Karpas-422 (cell line): Measurements from ENCODE around the gene NCBP1. TPM values are rescaled to one million over a fixed set of nuclear protein-coding genes. Genes with fewer than 3 reads are reported as not detected.

ENCODE experiments used
- DNase-seq: peaks from one replicate; pipeline ENCODE4 v3.0.0-alpha.2; 2015
- H2AFZ ChIP-seq: fragments of 200-600 bp; sonication (generic); 2 replicates; pipeline ENCODE4 v1.6.1; 2014; ENCODE audit warnings: antibody characterized with exemption, low read length, mixed read lengths
- H3K27ac ChIP-seq: fragments of 200-600 bp; sonication (generic); 2 replicates; pipeline ENCODE4 v1.5.1; 2014; ENCODE audit warnings: mild to moderate bottlenecking, low read length, moderate library complexity
- H3K27me3 ChIP-seq: fragments of 200-600 bp; sonication (generic); 2 replicates; pipeline ENCODE4 v1.6.1; 2014; ENCODE audit warnings: low read length, mixed read lengths
- H3K36me3 ChIP-seq: fragments of 200-600 bp; sonication (generic); 2 replicates; pipeline ENCODE4 v1.6.1; 2014; ENCODE audit warnings: low read length, mixed read lengths; ENCODE audit not compliant: insufficient read depth
- H3K4me1 ChIP-seq: fragments of 200-600 bp; sonication (generic); 2 replicates; pipeline ENCODE4 v1.6.1; 2014; ENCODE audit warnings: mild to moderate bottlenecking, low read length, mixed read lengths
- H3K4me2 ChIP-seq: fragments of 200-600 bp; sonication (generic); 2 replicates; pipeline ENCODE4 v1.6.1; 2014; ENCODE audit warnings: low read length, low read depth, mild to moderate bottlenecking; ENCODE audit not compliant: poor library complexity, severe bottlenecking
- H3K4me3 ChIP-seq: fragments of 200-600 bp; sonication (generic); 2 replicates; pipeline ENCODE4 v1.5.1; 2014; ENCODE audit warnings: mild to moderate bottlenecking, antibody characterized with exemption, low read length, mixed read lengths
- H3K79me2 ChIP-seq: fragments of 200-600 bp; sonication (generic); 2 replicates; pipeline ENCODE4 v1.6.1; 2014; ENCODE audit warnings: mild to moderate bottlenecking, low read length, mixed read lengths
- H3K9ac ChIP-seq: fragments of 200-600 bp; sonication (generic); 2 replicates; pipeline ENCODE4 v1.6.0; 2014; ENCODE audit warnings: low read length
- H3K9me2 ChIP-seq: fragments of 200-600 bp; sonication (generic), shearing (Covaris generic); replicated peaks from 2 replicates; pipeline ENCODE4 v1.6.0; 2014; ENCODE audit warnings: mild to moderate bottlenecking, low read length, moderate library complexity; ENCODE audit not compliant: insufficient read depth
- H3K9me3 ChIP-seq: fragments of 300-700, 200-600 bp; sonication (generic); 2 replicates; pipeline ENCODE4 v1.6.1; 2014; ENCODE audit warnings: low read length, mixed read lengths
- H4K20me1 ChIP-seq: fragments of 200-600 bp; sonication (generic); 2 replicates; pipeline ENCODE4 v1.6.1; 2014; ENCODE audit warnings: mild to moderate bottlenecking, antibody characterized with exemption, low read length, low read depth; ENCODE audit not compliant: insufficient read depth
- total RNA-seq: library from RNA; depleted of rRNA; stranded (reverse); fragments of >200 nt; shearing (Covaris generic); gene quantifications from 2 replicates; pipeline ENCODE4 v1.2.3, GENCODE V29; 2014; ENCODE audit warnings: low replicate concordance

Gene NCBP1
- total RNA-seq, 1 experiment from 2014 or later: 41.9 TPM

GRCh38 chr9:97668485-97668884 is 34.9 kb downstream of the NCBP1 start:
- Histone ChIP-seq H3K4me1 (no peaks in the 10 kb centered on the region), H3K4me3 (no peak overlapping the region), H2AFZ (no peak overlapping the region), H4K20me1 (no peaks in the 10 kb centered on the region), H3K9me2 (no peaks in the 10 kb centered on the region), H3K79me2 (peaks cover 27% of the 10 kb centered on the region; the same call in 1 of the 2 replicates), H3K36me3 (peaks cover 89% of the 10 kb centered on the region), H3K27ac (no peak overlapping the region), H3K9ac (no peak overlapping the region), H3K27me3 (no peaks in the 10 kb centered on the region), H3K4me2 (no peak overlapping the region), H3K9me3 (no peaks in the 10 kb centered on the region)
- DNase-seq: no peak

- Histone ChIP-seq H3K4me1 (peaks cover 10% of the 10 kb centered on the region), H3K4me3 (no peak overlapping the region), H3K9me2 (no peaks in the 10 kb centered on the region), H3K79me2 (peaks cover 35% of the 10 kb centered on the region), H3K9ac (no peak overlapping the region), H3K9me3 (no peaks in the 10 kb centered on the region), H2AFZ (no peak overlapping the region), H3K27me3 (no peaks in the 10 kb centered on the region), H3K36me3 (peaks cover 91% of the 10 kb centered on the region), H4K20me1 (no peaks in the 10 kb centered on the region), H3K4me2 (no peak overlapping the region), H3K27ac (no peak overlapping the region)
- no peak for DNase-seq
Observed at GRCh38 chr9:97670586-97670985, 37.0 kb downstream of the NCBP1 start.

- Histone ChIP-seq H3K4me3 (no peak overlapping the region), H3K4me2 (no peak overlapping the region), H3K79me2 (peaks cover 46% of the 10 kb centered on the region), H3K36me3 (peaks cover 84% of the 10 kb centered on the region), H3K4me1 (peaks cover 15% of the 10 kb centered on the region), H3K27ac (no peak overlapping the region), H3K9ac (no peak overlapping the region), H2AFZ (no peak overlapping the region), H4K20me1 (no peaks in the 10 kb centered on the region), H3K9me3 (no peaks in the 10 kb centered on the region), H3K9me2 (no peaks in the 10 kb centered on the region), H3K27me3 (no peaks in the 10 kb centered on the region)
- DNase-seq: no peak
Observed at GRCh38 chr9:97672403-97672802, 38.8 kb downstream of the NCBP1 start.

- Histone ChIP-seq H3K9ac (no peak overlapping the region), H3K4me1 (peaks cover 21% of the 10 kb centered on the region), H3K79me2 (peaks cover 60% of the 10 kb centered on the region), H3K27me3 (no peaks in the 10 kb centered on the region), H3K4me3 (no peak overlapping the region), H3K27ac (no peak overlapping the region), H3K9me3 (no peaks in the 10 kb centered on the region), H3K9me2 (no peaks in the 10 kb centered on the region), H3K36me3 (peaks cover 77% of the 10 kb centered on the region), H3K4me2 (no peak overlapping the region), H4K20me1 (no peaks in the 10 kb centered on the region), H2AFZ (no peak overlapping the region)
- DNase-seq: no peak
Observed at GRCh38 chr9:97673922-97674321, 40.3 kb downstream of the NCBP1 start.

- peaks cover 66% of the 10 kb centered on the region for H3K36me3 ChIP-seq
- no peak for DNase-seq
- no peak overlapping the region for H3K4me2 ChIP-seq
Observed at GRCh38 chr9:97675655-97676054, 42.0 kb downstream of the NCBP1 start.

GRCh38 chr9:97682242-97682641 is 48.6 kb downstream of the NCBP1 start:
- no peak overlapping the region for H3K9ac ChIP-seq
- no peak for DNase-seq

More at GRCh38 chr9:97675655-97676054, 42.0 kb downstream of the NCBP1 start:
- no peak overlapping the region for H2AFZ ChIP-seq
- H3K4me1 ChIP-seq: peaks cover 21% of the 10 kb centered on the region
- no peaks in the 10 kb centered on the region for H4K20me1 ChIP-seq
- H3K79me2 ChIP-seq: peaks cover 62% of the 10 kb centered on the region
- H3K27ac ChIP-seq: no peak overlapping the region
- H3K27me3 ChIP-seq: no peaks in the 10 kb centered on the region
- no peaks in the 10 kb centered on the region for H3K9me2 ChIP-seq
- no peaks in the 10 kb centered on the region for H3K9me3 ChIP-seq
- H3K4me3 ChIP-seq: no peak overlapping the region
- H3K9ac ChIP-seq: no peak overlapping the region

GRCh38 chr9:97688654-97689053 is 55.0 kb downstream of the NCBP1 start:
- Histone ChIP-seq H3K4me3 (no peak overlapping the region), H3K4me2 (no peak overlapping the region), H3K27ac (no peak overlapping the region), H3K36me3 (peaks cover 28% of the 10 kb centered on the region; the same call in 1 of the 2 replicates), H4K20me1 (no peaks in the 10 kb centered on the region), H3K9ac (no peak overlapping the region), H2AFZ (no peak overlapping the region), H3K9me3 (no peaks in the 10 kb centered on the region), H3K9me2 (no peaks in the 10 kb centered on the region), H3K4me1 (peaks cover 10% of the 10 kb centered on the region), H3K79me2 (peaks cover 39% of the 10 kb centered on the region), H3K27me3 (no peaks in the 10 kb centered on the region)
- DNase-seq: no peak

More at GRCh38 chr9:97682242-97682641, 48.6 kb downstream of the NCBP1 start:
- Histone ChIP-seq H3K79me2 (peaks cover 17% of the 10 kb centered on the region), H2AFZ (no peak overlapping the region), H3K27ac (no peak overlapping the region), H3K36me3 (peaks cover 44% of the 10 kb centered on the region), H3K9me2 (no peaks in the 10 kb centered on the region), H3K4me2 (no peak overlapping the region), H3K9me3 (no peaks in the 10 kb centered on the region), H3K27me3 (no peaks in the 10 kb centered on the region), H3K4me1 (peaks cover 6% of the 10 kb centered on the region; the same call in 1 of the 2 replicates), H3K4me3 (no peak overlapping the region), H4K20me1 (no peaks in the 10 kb centered on the region)

- Histone ChIP-seq H3K4me2 (no peak overlapping the region), H2AFZ (no peak overlapping the region), H3K4me3 (no peak overlapping the region), H4K20me1 (no peaks in the 10 kb centered on the region), H3K36me3 (peaks cover 18% of the 10 kb centered on the region; the same call in 1 of the 2 replicates), H3K27ac (no peak overlapping the region), H3K27me3 (no peaks in the 10 kb centered on the region), H3K9ac (no peak overlapping the region), H3K4me1 (peaks cover 19% of the 10 kb centered on the region), H3K9me2 (no peaks in the 10 kb centered on the region), H3K79me2 (peaks cover 48% of the 10 kb centered on the region), H3K9me3 (no peaks in the 10 kb centered on the region)
- no peak for DNase-seq
Observed at GRCh38 chr9:97689401-97690180, 56.0 kb downstream of the NCBP1 start.
